HepG2 (cell line): ENCODE measurements around the gene B3GNT2. TPM values are rescaled to one million over a fixed set of nuclear protein-coding genes. Genes with fewer than 3 reads are reported as not detected.
A peak's percentile ranks its signal among the peaks of the same experiment; 100 is the strongest.

Source experiments
- GABPA ChIP-seq, 2 experiments: IDR thresholded peaks; 2 replicates each; pipeline ENCODE4 v1.6.1; 2011 to 2016; ENCODE audit warnings: low read depth in 2 of 2, low read length in 1 of 2, missing biosample characterization in 1 of 2, missing genetic modification characterization in 1 of 2
- HDAC1 ChIP-seq: sonication (generic); formaldehyde crosslinking; IDR thresholded peaks from 2 replicates; pipeline ENCODE4 v1.5.1; 2020; ENCODE audit warnings: mild to moderate bottlenecking, missing genetic modification reagents
- HOXA3 ChIP-seq: sonication (generic); formaldehyde crosslinking; IDR thresholded peaks from 2 replicates; pipeline ENCODE4 v1.5.0; 2020; ENCODE audit warnings: missing genetic modification reagents
- JARID2 ChIP-seq: sonication (generic); formaldehyde crosslinking; IDR thresholded peaks from 2 replicates; pipeline ENCODE4 v1.8.1; 2023; ENCODE audit warnings: missing genetic modification reagents, inconsistent platforms; ENCODE audit not compliant: insufficient replicate concordance
- NRL ChIP-seq: sonication (generic); formaldehyde crosslinking; IDR thresholded peaks from 2 replicates; pipeline ENCODE4 v1.5.0; 2020; ENCODE audit warnings: missing genetic modification reagents, mild to moderate bottlenecking, moderate library complexity, borderline replicate concordance
- PITX1 ChIP-seq: sonication (generic); formaldehyde crosslinking; IDR thresholded peaks from 2 replicates; pipeline ENCODE4 v1.5.1; 2020; ENCODE audit warnings: mild to moderate bottlenecking, missing genetic modification reagents
- RBM39 ChIP-seq: fragments of 200-400 bp; formaldehyde crosslinking; IDR thresholded peaks from one replicate; pipeline ENCODE4 v1.6.1; 2018; ENCODE audit warnings: antibody characterized with exemption, mild to moderate bottlenecking, low read depth, low read length; ENCODE audit not compliant: poor library complexity, severe bottlenecking
- TOPORS ChIP-seq: sonication (generic); formaldehyde crosslinking; IDR thresholded peaks from 2 replicates; pipeline ENCODE4 v1.8.0; 2023; ENCODE audit warnings: mild to moderate bottlenecking, missing genetic modification reagents
- ZNF143 ChIP-seq: sonication (generic); formaldehyde crosslinking; IDR thresholded peaks from 2 replicates; pipeline ENCODE4 v1.4.0; 2020; ENCODE audit warnings: missing genetic modification reagents
- ZNF20 ChIP-seq: sonication (generic); formaldehyde crosslinking; IDR thresholded peaks from 2 replicates; pipeline ENCODE4 v1.4.0; 2020; ENCODE audit warnings: mild to moderate bottlenecking, moderate library complexity, missing genetic modification reagents
- ZNF253 ChIP-seq: sonication (generic); formaldehyde crosslinking; IDR thresholded peaks from 2 replicates; pipeline ENCODE4 v1.8.0; 2022; ENCODE audit warnings: mild to moderate bottlenecking, missing genetic modification reagents, borderline replicate concordance
- ZNF773 ChIP-seq: sonication (generic); formaldehyde crosslinking; IDR thresholded peaks from 2 replicates; pipeline ENCODE4 v1.4.0; 2020; ENCODE audit warnings: missing genetic modification reagents, borderline replicate concordance
- ZSCAN12 ChIP-seq: sonication (generic); formaldehyde crosslinking; IDR thresholded peaks from 2 replicates; pipeline ENCODE4 v1.9.0; 2021; ENCODE audit warnings: mild to moderate bottlenecking, missing genetic modification reagents
- polyA plus RNA-seq, 8 experiments: library from polyadenylated mRNA; depleted of rRNA in 3 of 8; stranded (reverse) in 7 of 8; unstranded in 1 of 8; fragments of >200 nt; fragmentation: Illumina TruSeq in 4 of 8; extraction: Trizol in 4 of 8; gene quantifications; 2 replicates each; pipeline versions ENCODE4 v1.2.1 to v1.2.3, GENCODE V29; 2011 to 2016; ENCODE audit warnings: low read depth in 4 of 8, missing spikeins in 1 of 8, mixed read lengths in 1 of 8; ENCODE audit not compliant: insufficient read depth in 1 of 8
- total RNA-seq, 5 experiments: library from RNA; depleted of rRNA; stranded (reverse); fragments of >200 nt; fragmentation: Illumina TruSeq; extraction: Trizol; gene quantifications; 2 replicates each; pipeline ENCODE4 v1.2.3, GENCODE V29; 2016; ENCODE audit warnings: low read depth in 1 of 5
- TF ChIP-seq, protein P1 (sequence below): sonication (generic); formaldehyde crosslinking; conservative IDR thresholded peaks from 2 replicates; pipeline ENCODE4 v1.4.0; 2020; ENCODE audit warnings: mild to moderate bottlenecking, missing genetic modification reagents, moderate library complexity
- TF ChIP-seq, protein P2 (sequence below): sonication (generic); formaldehyde crosslinking; IDR thresholded peaks from 2 replicates; pipeline ENCODE4 v1.4.0; 2020; ENCODE audit warnings: missing genetic modification reagents
- TF ChIP-seq, protein P3 (sequence below): IDR thresholded peaks from 2 replicates; pipeline ENCODE4 v1.6.1; 2016; ENCODE audit warnings: missing genetic modification reagents, missing compliant biosample characterization
- TF ChIP-seq, protein P4 (sequence below): sonication (generic); formaldehyde crosslinking; IDR thresholded peaks from 2 replicates; pipeline ENCODE4 v1.4.0; 2020; ENCODE audit warnings: missing genetic modification reagents, borderline replicate concordance

B3GNT2 gene
- total and polyA plus RNA-seq, 2 of the 13 experiments (the other 11 are each of a cell fraction or from before 2014, with no cell fraction given), result 26.3 to 28.5 TPM

DNA sequence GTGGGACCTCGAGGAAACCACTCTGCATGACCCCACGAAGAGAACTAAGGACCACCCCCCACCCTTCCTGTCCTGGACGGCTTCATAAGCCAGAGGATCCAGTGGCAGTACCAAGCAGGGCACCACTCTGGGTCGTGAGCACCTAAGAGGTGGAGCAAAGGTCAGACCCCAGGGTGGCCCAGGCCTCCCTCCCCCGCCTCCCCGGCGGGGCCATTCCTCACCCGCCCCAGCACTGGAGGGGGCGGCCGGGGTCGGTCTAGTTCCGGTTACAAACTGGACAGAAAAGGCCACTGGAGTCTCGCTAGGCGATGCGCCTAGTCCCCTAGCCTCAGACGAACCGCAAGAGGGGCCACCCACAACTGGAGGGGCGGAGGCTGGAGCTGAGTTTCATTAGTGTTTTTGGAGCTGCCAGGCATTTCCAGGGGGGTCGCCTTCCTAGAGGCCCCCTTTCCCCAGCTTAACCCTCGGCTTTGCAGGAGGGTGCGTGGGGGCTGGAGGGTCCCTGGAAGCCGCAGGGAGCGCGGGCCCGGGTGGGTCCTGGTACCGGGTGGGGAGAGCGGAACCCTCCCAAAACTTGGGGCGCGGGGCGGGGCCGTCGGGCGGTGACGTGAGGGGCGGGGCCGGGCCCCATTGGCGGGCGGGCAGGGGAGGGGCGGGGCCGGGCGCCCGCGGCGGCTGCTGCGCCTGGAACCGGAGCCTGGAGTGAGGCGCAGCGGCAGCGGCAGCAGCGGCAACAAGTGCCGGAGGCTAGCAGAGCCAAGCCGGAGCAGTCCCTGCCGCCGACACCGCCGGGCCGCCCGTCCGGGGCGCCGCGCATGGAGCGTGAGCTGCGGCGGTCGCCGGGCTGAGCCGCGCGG, at the start of gene B3GNT2 (continued):
- TF ChIP-seq, protein P1, sequence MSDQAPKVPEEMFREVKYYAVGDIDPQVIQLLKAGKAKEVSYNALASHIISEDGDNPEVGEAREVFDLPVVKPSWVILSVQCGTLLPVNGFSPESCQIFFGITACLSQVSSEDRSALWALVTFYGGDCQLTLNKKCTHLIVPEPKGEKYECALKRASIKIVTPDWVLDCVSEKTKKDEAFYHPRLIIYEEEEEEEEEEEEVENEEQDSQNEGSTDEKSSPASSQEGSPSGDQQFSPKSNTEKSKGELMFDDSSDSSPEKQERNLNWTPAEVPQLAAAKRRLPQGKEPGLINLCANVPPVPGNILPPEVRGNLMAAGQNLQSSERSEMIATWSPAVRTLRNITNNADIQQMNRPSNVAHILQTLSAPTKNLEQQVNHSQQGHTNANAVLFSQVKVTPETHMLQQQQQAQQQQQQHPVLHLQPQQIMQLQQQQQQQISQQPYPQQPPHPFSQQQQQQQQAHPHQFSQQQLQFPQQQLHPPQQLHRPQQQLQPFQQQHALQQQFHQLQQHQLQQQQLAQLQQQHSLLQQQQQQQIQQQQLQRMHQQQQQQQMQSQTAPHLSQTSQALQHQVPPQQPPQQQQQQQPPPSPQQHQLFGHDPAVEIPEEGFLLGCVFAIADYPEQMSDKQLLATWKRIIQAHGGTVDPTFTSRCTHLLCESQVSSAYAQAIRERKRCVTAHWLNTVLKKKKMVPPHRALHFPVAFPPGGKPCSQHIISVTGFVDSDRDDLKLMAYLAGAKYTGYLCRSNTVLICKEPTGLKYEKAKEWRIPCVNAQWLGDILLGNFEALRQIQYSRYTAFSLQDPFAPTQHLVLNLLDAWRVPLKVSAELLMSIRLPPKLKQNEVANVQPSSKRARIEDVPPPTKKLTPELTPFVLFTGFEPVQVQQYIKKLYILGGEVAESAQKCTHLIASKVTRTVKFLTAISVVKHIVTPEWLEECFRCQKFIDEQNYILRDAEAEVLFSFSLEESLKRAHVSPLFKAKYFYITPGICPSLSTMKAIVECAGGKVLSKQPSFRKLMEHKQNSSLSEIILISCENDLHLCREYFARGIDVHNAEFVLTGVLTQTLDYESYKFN (CRISPR knock-in tag), result peak; percentile 64; the same call in 1 of the 2 replicates
- peak; percentile 26; the same call in 1 of the 2 replicates for TF ChIP-seq GABPA (IDR thresholded peaks at IDR 0.05; ENCODE audit: low read depth, low read length)
- peak; percentile 69 for TF ChIP-seq GABPA (CRISPR knock-in tag; IDR thresholded peaks at IDR 0.05; ENCODE audit: low read depth)
- no peak for TF ChIP-seq ZNF143 (CRISPR knock-in tag)
- no peak for TF ChIP-seq ZSCAN12 (CRISPR knock-in tag)
- TF ChIP-seq PITX1 (CRISPR knock-in tag), result 0 out of 2 replicates have a peak, but pooled peaks have one; percentile 13
- TF ChIP-seq ZNF253 (CRISPR knock-in tag), result peak; percentile 38; the same call in 1 of the 2 replicates
- TF ChIP-seq, protein P2, sequence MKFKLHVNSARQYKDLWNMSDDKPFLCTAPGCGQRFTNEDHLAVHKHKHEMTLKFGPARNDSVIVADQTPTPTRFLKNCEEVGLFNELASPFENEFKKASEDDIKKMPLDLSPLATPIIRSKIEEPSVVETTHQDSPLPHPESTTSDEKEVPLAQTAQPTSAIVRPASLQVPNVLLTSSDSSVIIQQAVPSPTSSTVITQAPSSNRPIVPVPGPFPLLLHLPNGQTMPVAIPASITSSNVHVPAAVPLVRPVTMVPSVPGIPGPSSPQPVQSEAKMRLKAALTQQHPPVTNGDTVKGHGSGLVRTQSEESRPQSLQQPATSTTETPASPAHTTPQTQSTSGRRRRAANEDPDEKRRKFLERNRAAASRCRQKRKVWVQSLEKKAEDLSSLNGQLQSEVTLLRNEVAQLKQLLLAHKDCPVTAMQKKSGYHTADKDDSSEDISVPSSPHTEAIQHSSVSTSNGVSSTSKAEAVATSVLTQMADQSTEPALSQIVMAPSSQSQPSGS (CRISPR knock-in tag), result 0 out of 2 replicates have a peak, but pooled peaks have one; percentile 13
- TF ChIP-seq, protein P3, sequence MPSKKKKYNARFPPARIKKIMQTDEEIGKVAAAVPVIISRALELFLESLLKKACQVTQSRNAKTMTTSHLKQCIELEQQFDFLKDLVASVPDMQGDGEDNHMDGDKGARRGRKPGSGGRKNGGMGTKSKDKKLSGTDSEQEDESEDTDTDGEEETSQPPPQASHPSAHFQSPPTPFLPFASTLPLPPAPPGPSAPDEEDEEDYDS (CRISPR knock-in tag), result peak; percentile 54; the same call in 1 of the 2 replicates
- peak; percentile 22 for TF ChIP-seq JARID2 (CRISPR knock-in tag)
- TF ChIP-seq, protein P4, sequence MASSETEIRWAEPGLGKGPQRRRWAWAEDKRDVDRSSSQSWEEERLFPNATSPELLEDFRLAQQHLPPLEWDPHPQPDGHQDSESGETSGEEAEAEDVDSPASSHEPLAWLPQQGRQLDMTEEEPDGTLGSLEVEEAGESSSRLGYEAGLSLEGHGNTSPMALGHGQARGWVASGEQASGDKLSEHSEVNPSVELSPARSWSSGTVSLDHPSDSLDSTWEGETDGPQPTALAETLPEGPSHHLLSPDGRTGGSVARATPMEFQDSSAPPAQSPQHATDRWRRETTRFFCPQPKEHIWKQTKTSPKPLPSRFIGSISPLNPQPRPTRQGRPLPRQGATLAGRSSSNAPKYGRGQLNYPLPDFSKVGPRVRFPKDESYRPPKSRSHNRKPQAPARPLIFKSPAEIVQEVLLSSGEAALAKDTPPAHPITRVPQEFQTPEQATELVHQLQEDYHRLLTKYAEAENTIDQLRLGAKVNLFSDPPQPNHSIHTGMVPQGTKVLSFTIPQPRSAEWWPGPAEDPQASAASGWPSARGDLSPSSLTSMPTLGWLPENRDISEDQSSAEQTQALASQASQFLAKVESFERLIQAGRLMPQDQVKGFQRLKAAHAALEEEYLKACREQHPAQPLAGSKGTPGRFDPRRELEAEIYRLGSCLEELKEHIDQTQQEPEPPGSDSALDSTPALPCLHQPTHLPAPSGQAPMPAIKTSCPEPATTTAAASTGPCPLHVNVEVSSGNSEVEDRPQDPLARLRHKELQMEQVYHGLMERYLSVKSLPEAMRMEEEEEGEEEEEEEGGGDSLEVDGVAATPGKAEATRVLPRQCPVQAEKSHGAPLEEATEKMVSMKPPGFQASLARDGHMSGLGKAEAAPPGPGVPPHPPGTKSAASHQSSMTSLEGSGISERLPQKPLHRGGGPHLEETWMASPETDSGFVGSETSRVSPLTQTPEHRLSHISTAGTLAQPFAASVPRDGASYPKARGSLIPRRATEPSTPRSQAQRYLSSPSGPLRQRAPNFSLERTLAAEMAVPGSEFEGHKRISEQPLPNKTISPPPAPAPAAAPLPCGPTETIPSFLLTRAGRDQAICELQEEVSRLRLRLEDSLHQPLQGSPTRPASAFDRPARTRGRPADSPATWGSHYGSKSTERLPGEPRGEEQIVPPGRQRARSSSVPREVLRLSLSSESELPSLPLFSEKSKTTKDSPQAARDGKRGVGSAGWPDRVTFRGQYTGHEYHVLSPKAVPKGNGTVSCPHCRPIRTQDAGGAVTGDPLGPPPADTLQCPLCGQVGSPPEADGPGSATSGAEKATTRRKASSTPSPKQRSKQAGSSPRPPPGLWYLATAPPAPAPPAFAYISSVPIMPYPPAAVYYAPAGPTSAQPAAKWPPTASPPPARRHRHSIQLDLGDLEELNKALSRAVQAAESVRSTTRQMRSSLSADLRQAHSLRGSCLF (CRISPR knock-in tag), result no peak
- TF ChIP-seq TOPORS, result peak; percentile 39; the same call in 1 of the 2 replicates
- TF ChIP-seq HDAC1 (CRISPR knock-in tag), result peak; percentile 83
- peak; percentile 44; the same call in 1 of the 2 replicates for TF ChIP-seq NRL
- no peak for TF ChIP-seq ZNF20 (CRISPR knock-in tag)
- no peak for TF ChIP-seq ZNF773 (CRISPR knock-in tag)
- no peak for TF ChIP-seq RBM39
- TF ChIP-seq HOXA3 (CRISPR knock-in tag), result peak; percentile 23
